NCI-H2171 treated with DMSO at 0.1 percent for 48 hours (cell line): ENCODE measurements around the gene FSTL4.

Experiments used
- DNase-seq: peaks from one replicate; lab custom pipeline; 2025; lab: John Stamatoyannopoulos, UW

FSTL4 gene

GRCh38 chr5:133612249-133612860 is at the start of gene FSTL4:
Gene FSTL4 (minus strand): TSS chr5:133612541.
- DNase-seq: peak; percentile 50

DNA sequence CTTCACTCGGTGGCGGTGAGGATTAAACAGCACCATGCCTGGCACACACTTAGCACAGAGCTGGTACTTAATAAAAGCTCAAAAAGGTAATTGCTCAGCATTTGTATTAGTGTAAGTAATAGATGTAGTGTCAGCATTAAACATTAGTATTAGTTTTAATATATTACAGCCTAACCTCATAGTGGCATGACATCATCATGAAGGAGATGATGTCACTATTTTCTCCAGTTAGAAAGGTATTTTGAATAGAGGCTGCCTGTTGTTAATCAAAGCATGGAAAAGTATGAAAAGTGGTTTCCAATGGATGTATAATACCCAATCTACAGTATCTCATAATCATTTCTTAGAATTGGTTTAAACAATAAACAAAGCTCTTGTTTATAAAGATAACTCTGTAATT is 49.0 kb upstream of the FSTL4 start:
- DNase-seq: no peak

- no peak for DNase-seq
Observed at GRCh38 chr5:133658327-133658726, 46.0 kb upstream of the FSTL4 start.

DNA sequence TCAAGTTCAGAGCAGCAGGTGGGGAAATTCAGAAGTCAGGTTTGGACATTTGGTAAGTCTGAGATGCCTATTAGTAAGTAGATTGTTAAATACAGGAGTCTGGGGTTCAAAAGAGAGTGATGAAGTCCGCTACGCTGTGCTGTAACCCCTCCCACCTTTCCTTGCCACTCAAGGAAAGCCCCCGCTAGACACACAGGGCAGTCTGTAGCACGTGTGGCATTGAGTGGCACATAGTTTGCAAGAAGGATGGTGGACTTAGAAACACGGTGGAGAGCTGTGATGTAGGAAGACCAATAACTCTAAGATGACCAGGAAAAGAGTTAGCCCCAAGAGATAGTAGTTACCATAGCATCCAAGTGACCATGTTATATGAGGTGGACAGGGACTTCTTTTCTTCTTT is 44.7 kb upstream of the FSTL4 start:
- DNase-seq: no peak

- no peak for DNase-seq
Observed at GRCh38 chr5:133655966-133656365, 43.6 kb upstream of the FSTL4 start.

GRCh38 chr5:133653760-133654049 is 41.4 kb upstream of the FSTL4 start:
- no peak for DNase-seq

DNA sequence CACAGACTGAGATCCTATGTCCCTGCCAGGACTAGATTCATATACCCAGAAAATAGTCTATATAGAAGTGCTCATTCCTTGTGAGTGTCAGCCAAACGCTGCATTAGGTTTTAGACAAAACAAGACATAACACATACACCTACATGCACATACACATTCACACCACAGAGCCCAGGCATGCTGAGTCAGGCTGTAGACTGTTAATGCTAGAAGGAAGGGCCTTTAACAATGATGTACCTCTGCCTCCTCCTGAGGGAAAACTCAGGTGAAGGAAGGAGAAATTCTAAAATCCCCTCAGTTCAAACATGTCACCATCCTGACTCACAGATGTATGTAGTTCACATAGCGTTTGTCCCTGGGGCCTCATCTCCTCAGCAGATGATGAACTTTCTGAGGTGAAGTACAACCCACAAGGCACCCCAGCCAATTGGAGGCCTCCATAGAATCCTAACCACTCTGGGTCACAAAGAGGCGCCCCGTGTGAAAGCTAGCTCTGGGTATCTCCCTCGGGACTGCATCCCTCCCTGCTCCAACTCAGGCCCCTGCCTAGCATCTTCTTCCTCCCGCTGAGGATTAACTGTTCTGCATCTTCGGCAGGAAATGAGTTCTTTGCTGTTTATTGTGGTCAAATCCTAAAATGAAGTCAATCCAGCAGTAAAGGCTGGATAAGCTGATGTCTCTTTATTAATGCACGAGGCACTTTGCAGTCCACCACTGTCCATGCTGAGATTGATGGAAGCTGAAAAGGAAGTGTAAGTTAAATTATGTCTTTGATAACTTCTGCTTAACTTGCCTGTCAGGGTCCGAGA is 40.8 kb upstream of the FSTL4 start:
- no peak for DNase-seq

DNA sequence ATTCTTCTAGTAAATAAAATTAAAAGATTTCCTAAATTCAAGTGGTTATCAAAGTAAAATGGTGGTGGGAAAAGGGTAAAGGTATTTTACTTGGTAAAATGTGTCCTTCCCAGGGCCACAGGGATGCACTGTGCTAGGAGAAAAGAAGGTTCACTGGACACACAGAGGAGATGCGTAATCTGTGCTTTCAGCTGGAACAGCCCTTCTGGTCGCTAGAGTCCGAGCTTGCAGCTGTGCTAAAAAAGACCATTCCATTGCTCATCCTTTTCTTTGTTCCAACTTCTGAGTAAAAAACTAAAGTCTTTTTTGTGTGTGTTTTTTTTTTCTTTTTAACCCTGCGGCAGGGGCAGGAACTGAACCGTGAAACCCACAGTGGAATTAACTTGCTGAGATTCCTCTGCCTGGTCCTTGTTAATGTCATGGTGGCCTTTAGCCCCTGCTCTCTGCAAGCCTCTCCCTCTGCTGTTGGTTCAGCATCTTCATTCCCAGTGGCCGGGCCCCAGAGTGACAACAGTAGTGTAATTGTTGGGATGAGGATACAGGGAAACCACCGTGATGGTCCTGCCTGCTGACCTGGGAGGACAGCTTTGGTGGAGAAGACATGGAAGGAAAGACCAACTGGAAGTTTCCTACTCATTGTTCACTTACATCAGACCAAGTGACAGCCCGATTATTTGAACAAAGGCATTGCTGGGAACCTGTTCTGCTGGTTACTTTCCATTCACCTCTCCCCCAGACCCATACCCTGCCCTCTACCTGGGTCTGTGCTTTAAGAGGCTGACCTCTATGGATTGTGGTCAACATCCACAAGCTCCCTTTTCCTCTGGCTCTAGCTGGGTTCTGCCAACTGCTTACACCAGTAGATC is 31.9 kb upstream of the FSTL4 start:
- no peak for DNase-seq

GRCh38 chr5:133643365-133643764 is 31.0 kb upstream of the FSTL4 start:
- peak; percentile 10 for DNase-seq

DNA sequence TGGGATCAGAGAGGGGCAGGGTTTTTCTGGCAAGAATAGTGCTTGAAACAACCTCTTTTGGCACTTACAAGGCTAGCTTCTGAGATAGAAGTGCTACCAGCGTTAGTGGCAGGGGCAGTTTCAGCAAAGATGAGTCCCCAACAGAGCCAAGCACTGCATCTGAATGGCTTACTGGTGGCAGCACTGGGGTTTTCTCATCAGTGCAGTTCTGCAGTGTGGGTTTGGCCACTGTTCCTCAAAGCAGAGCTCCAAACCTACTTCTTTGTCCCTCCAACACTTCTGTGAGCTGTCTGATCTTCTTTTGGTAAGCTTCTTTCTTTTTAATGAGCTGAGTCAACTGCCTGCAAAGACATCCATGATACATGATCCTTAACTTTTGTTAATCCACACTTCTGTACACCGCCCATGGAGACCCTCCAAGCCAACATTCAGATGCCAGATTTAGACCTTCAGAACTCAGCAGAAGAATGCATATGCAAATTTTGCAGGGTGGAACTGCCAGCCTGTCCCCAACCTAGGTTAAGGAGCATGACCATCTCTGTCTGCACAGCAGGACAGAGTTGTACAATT is 29.9 kb upstream of the FSTL4 start:
- DNase-seq: no peak

- DNase-seq: no peak
Observed at GRCh38 chr5:133641683-133642082, 29.3 kb upstream of the FSTL4 start.

DNA sequence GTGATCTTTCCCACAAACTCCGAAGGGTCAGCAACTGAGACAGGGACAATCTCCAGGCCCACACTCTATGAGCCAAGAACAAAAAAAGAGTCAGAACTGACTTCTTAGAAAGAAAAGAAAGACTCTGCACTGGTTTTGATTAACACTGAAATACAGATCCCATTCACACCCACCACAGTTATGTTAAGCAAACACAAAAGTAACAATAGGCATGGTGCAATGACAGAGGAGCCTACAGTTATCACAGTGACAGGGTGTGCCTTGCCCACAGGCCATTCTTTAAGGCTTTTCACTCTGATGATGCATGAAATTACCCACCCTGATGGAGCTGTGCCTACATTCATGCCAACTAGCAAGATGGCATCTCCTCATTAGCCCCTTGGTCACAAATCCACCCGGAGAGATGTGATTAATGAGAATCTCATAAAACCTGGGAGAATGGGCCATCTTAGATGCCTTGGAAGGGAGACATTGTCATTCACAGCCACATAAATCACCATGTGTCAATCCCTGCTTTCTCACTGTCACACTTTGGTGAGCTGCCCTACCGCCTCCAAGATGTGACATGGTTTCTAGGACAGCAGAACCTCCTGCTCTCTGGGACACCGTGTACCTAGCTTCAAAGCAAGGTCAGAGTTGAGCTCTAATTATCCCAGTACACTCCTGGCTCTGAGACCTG is 27.6 kb upstream of the FSTL4 start:
- DNase-seq: no peak

DNA sequence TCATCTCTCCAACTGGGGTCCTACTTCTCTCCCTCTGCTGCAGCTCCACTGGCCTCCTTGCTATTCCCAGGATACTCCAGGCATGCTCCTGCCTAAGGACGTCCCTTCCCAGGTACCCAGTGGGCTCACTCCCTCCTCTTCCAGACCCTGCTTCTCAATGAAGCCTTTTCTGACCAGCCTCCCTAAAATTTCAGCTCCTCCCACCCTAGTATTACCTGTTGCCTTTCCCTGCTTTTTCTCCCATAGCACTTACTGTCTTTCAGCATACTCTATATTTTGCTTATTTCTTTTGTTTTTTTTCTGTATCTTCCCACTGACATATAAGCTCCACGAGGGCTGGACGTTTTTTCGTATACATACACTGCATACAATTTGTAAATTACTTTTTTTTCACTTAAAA is 26.1 kb upstream of the FSTL4 start:
- no peak for DNase-seq

GRCh38 chr5:133637206-133637605 is 24.9 kb upstream of the FSTL4 start:
- no peak for DNase-seq

DNA sequence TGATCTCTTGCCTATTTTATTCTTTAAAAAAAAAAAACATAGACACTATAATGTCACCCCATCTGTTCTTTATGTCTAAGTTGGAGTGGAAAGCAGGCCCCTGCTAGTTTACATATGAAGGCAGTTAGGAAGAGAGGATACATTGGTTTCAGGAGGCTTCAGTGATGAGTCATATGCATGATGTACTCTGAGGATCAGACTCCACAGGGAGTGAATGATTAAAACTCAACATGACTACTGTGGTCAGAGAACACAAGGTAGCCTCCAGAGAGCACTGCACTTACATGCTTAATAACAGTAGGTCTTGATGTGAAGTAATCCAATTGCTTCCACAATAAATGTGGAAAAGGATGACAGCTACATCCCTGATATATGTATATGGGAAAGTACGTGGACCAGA is 22.7 kb upstream of the FSTL4 start:
- DNase-seq: peak; percentile 1

GRCh38 chr5:133627180-133627579 is 14.8 kb upstream of the FSTL4 start:
- DNase-seq: no peak

DNA sequence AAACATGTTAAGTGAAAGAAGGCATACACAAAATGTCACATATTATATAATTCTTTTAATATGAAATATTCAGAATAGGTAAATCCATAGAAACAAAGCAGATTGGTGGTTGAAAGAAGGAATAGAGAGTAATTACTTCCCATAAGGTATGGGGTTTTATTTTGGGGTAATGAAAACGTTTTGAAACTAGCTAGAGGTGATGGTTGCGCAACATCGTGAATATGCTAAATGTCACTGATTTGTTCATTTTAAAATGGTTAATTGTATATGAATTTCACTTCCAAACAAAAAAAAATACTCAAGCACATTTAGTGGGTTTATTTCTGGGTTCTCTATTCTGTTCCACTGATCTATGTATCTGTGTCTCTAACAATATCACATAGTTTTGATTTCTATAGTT is 12.0 kb upstream of the FSTL4 start:
- DNase-seq: no peak

DNA sequence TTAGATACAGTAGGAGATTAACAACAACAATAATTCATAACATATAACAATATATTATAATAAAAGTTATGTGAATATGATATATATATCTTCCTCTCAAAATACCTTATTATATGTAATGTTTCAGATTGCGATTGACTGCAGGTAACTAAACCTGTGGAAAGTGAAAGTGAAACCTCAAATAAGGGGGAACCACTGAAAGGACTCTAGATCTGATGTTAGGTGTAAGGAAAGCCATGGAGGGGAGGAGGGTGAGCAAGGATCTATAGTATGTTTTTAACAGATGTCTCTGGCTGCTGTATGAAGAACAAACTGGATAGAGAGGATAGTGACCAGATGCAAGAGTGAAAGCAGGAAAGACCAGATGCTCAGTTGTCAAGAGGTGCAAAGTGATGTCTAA is 5.8 kb upstream of the FSTL4 start:
- DNase-seq: peak; percentile 41

DNA sequence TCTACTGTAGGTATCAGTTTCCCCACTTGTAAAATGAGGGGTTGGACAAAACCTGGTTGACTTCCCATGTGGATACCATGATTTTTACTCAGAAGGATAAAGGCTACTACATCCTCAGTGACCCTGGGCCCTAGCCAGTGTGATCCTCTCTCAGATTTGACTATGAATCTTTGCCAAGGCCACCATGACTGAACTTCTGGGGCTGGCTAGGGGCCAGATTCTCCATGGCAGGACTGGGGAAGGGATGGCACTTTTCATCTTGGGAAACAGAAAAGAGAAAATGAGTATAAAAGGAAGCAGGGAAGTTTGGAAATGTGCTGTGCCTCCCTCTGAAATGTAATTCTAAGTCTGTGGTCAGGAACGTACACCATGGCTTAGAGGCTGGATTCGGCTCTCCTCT is 1.4 kb upstream of the FSTL4 start:
- no peak for DNase-seq

DNA sequence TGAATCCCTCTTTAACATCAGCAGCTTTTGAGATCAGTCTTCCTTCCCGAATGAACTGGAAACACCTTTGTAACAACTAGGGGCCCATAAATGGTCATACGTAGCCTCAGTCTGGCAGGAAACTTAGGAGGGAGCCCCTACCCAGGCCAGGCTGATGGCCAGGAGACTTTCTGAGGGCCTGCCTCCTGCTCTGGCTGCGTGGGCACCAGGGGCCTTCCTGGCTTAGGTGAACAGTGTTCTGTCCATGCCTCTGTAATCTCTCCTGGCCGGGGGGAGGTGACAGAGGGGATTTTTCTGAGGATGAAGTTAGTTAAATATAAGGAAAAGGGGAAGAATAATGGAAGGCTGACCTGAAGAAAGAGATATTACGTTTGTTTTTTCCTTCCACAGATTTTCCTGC is 843 bp upstream of the FSTL4 start:
- DNase-seq: no peak

DNA sequence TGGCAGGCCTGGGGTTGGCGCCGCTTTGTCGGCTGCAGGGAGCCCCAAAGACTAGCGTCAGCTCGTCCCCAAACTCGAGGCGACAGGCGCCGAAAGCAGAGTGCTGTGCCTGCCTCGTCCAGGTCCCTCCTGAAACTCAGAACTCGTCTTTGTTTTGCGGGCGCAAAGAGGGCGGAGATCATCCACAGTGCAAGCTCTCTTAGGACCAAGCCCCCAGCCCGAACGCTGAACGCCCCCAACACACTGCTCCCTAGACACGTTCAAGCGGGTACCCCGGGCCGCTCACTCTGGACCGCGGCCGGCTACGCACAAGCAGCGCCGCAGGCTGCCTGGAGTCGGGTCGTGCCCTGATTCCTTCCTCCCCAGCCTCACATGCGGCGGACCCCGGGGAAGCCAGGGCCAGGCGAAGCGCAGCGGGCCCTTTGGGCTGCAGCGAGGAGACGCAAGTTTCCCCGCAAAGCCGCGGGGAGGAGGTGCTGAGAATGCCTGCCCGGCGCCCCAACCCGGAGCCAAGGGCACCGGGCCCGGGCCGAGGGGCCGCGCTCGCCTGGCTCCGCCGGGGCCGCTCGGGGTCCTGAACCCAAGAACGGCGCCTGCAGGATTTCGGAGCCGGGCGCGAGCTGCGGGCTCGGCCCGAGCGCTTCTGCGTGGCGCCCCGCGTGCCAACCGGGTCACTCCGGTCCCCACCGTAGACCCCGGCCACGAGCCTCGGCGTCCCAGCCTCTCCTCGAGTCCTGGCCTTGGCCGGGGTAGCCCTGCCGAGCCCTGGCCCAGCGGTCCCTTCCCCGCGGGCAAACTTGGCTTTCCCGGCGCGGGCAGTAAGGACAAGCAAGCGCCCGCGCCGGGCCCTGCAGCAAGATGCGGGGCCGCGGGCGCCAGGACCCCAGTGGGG is 738 bp downstream of the FSTL4 start:
- DNase-seq: peak; percentile 17
